Naive thymus-derived CD4-positive, alpha-beta T cell (primary cell): Measurements from ENCODE around the gene RPTOR. TPM values are rescaled to one million over a fixed set of nuclear protein-coding genes. Genes with fewer than 3 reads are reported as not detected.

Source experiments
- ATAC-seq: fragments of 150-1000 bp; cut with Tn5 transposase; 2 replicates; pipeline ENCODE4 v1.10.0; 2021; ENCODE audit warnings: mild to moderate bottlenecking, moderate library complexity
- CTCF ChIA-PET: fragments of 350-600 bp; sonication (Branson Sonifier 250); formaldehyde crosslinking; loops from one replicate; lab custom pipeline; 2021; ENCODE audit warnings: antibody characterized with exemption; lab: Charles Lee
- POLR2A ChIA-PET: fragments of 350-600 bp; sonication (Branson Sonifier 250); formaldehyde crosslinking; loops from one replicate; lab custom pipeline; 2021; ENCODE audit warnings: antibody characterized with exemption, inconsistent platforms; lab: Charles Lee
- DNase-seq, 9 donors: peaks; one replicate each; pipeline versions ENCODE4 v3.0.0 to v3.0.0-alpha.2; 2020 to 2022; ENCODE audit warnings: mixed read lengths in 1 of 9
- H3K27ac ChIP-seq: one replicate; pipeline ENCODE4 v1.7.0; 2013; ENCODE audit warnings: mild to moderate bottlenecking, low read depth, low read length, moderate library complexity
- H3K27me3 ChIP-seq, 2 donors: one replicate each; pipeline ENCODE4 v1.7.0; 2013; ENCODE audit warnings: low read length in 2 of 2, mild to moderate bottlenecking in 2 of 2, moderate library complexity in 2 of 2; ENCODE audit not compliant: control insufficient read depth in 2 of 2, insufficient read depth in 2 of 2
- H3K36me3 ChIP-seq, 3 experiments: 1 replicate in 2 of 3; 2 replicates in 1 of 3; pipeline ENCODE4 v1.7.0; 2013; ENCODE audit warnings: low read length in 3 of 3, mild to moderate bottlenecking in 3 of 3, moderate library complexity in 1 of 3; ENCODE audit not compliant: insufficient read depth in 3 of 3, control insufficient read depth in 2 of 3
- H3K4me1 ChIP-seq, 2 donors: one replicate each; pipeline ENCODE4 v1.7.0; 2013; ENCODE audit warnings: low read length in 2 of 2, mild to moderate bottlenecking in 2 of 2, moderate library complexity in 1 of 2; ENCODE audit not compliant: control insufficient read depth in 2 of 2, insufficient read depth in 2 of 2
- H3K4me3 ChIP-seq: 2 replicates; pipeline ENCODE4 v1.7.0; 2013; ENCODE audit warnings: mild to moderate bottlenecking, low read length
- H3K9me3 ChIP-seq, 3 experiments: 1 replicate in 2 of 3; 2 replicates in 1 of 3; pipeline ENCODE4 v1.7.0; 2013; ENCODE audit warnings: low read length in 3 of 3; ENCODE audit not compliant: control insufficient read depth in 2 of 3
- H3K27ac Mint-ChIP-seq, 9 donors: one replicate each; pipeline ENCODE4 v1.8.0; 2020 to 2022; ENCODE audit warnings: mixed read lengths in 9 of 9, mild to moderate bottlenecking in 8 of 9, moderate library complexity in 5 of 9, inconsistent platforms in 2 of 9
- H3K27me3 Mint-ChIP-seq, 5 donors: one replicate each; pipeline ENCODE4 v1.8.0; 2021 to 2022; ENCODE audit warnings: mixed read lengths in 5 of 5, mild to moderate bottlenecking in 1 of 5
- H3K36me3 Mint-ChIP-seq, 5 donors: one replicate each; pipeline ENCODE4 v1.8.0; 2020 to 2022; ENCODE audit warnings: mixed read lengths in 5 of 5, mild to moderate bottlenecking in 3 of 5, inconsistent platforms in 1 of 5
- H3K4me1 Mint-ChIP-seq, 7 donors: one replicate each; pipeline ENCODE4 v1.8.0; 2020 to 2022; ENCODE audit warnings: mixed read lengths in 7 of 7, mild to moderate bottlenecking in 3 of 7, inconsistent platforms in 1 of 7
- H3K4me3 Mint-ChIP-seq, 10 donors: one replicate each; pipeline ENCODE4 v1.8.0; 2020 to 2022; ENCODE audit warnings: mild to moderate bottlenecking in 10 of 10, mixed read lengths in 10 of 10, moderate library complexity in 6 of 10, inconsistent platforms in 2 of 10
- H3K9me3 Mint-ChIP-seq, 11 donors: one replicate each; pipeline ENCODE4 v1.8.0; 2020 to 2022; ENCODE audit warnings: mixed read lengths in 11 of 11, mild to moderate bottlenecking in 4 of 11, inconsistent platforms in 1 of 11, moderate library complexity in 1 of 11
- intact Hi-C, 2 donors: fragments of 100-400 bp; cut with micrococcal nuclease; formaldehyde crosslinking; loops; one replicate each; pipeline ENCODE4 v1.15.1; 2023
- polyA plus RNA-seq, 2 donors: library from polyadenylated mRNA; unstranded; fragments of 300-500 nt; fragmentation: Illumina TruSeq; gene quantifications; one replicate each; pipeline ENCODE4 v1.2.3, GENCODE V29; 2021
- total RNA-seq, 6 experiments: library from RNA in 5 of 6; stranded (reverse) in 5 of 6; gene quantifications; 1 replicate in 5 of 6; 2 replicates in 1 of 6; pipeline ENCODE4 v1.2.3 and lab custom pipeline; 2021 to 2026

Gene RPTOR
- total and polyA plus RNA-seq, 7 experiments from 2014 or later, result 10.9 to 89.8 (median 59.9) TPM

DNA sequence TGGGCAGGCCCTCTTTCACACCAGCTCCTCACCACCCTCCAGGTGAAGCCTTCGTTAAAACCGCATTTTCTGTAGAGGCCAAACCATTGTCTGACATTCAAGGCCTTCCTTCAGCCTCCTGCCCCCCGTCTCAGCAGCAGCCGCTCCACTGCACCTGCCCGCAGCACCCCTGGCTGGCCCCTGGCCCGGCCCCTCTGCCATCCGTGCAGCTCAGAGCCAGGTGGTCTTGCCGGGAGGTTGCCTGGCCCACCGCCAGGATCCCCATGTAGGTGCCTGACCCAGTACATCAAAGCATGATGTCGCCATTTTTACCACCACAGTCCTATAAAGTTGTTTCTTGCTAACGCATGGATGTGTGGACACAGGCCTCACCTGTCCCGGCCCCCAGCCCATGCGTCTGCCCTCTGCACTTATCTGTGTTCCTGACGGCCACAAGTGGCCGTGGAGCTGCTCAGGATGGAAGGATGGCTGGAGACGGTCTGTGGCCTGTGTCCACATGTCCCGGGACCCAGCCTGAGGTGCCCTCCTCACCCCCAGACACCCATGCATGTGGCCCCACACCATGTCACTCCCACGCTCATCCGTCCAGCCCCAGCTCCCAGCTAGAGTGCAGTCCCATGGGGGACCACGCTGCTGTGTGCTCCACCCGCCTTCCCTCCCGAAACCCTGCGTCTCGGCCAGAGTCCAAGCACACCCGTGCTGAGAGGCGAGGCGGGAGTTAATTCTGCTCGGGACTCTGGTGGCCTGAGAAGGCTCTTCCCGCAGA lies 357.7 kb downstream of the RPTOR start:
- CTCF ChIA-PET, result no interaction called here
- H3K9me3 ChIP-seq, result no peaks in the 10 kb centered on the region
- Mint-ChIP-seq H3K4me3 (no peak overlapping the region), H3K9me3 (no peaks in the 10 kb centered on the region), H3K27ac (peak overlapping the region in 2 of 9 donors; percentile 62 to 85), H3K36me3 (peaks cover 0 to 42% (median 7%) of the 10 kb centered on the region in 5 donors), H3K27me3 (no peaks in the 10 kb centered on the region), H3K4me1 (peaks cover 5 to 38% (median 10%) of the 10 kb centered on the region in 7 donors)
- DNase-seq (no peak), ATAC-seq (no peak)
- intact Hi-C loops, result no loop called here
- H3K36me3 ChIP-seq, result peaks cover 0 to 67% (median 7%) of the 10 kb centered on the region in 3 experiments
- no peak overlapping the region for H3K4me3 ChIP-seq
- no peak overlapping the region for H3K27ac ChIP-seq
- peaks cover 4 to 6% of the 10 kb centered on the region in 2 donors for H3K4me1 ChIP-seq
- POLR2A ChIA-PET, result no interaction called here
- no peaks in the 10 kb centered on the region for H3K27me3 ChIP-seq

DNA sequence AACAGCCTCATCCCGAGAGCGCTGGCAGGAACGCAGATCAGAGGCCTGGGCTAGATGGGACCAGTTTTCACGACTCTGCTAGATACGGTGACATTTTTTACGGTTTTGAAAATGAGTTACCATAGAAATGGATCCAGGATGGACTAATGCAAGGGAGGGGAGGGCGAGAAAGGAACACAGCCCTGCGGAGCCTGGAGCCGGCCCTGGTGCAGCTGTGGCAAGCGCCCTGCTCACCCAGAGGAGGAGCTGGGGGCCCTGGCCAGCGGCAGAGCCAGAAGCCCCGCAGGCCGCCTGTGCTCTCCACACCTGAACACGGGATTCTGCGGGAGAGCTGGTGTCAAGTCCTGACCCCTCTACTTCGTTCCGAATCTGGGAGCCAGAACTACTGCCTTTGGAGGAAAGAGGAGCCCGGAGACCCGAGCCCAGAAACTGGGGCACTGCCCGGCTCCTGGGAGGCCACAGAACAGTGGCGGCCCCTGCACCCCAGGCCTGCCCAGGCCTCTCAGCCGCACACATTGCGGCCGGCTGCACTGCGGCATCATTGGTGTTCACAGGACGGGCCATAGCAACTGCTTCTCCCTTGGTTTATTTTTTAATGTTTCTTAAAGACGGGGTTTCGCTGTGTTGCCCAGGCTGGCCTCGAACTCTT lies 358.4 kb downstream of the RPTOR start:
- ChIA-PET POLR2A (no interaction called here), CTCF (no interaction called here)
- Mint-ChIP-seq H3K4me3 (no peak overlapping the region), H3K36me3 (peaks cover 0 to 44% (median 10%) of the 10 kb centered on the region in 5 donors), H3K27ac (no peak overlapping the region), H3K27me3 (no peaks in the 10 kb centered on the region), H3K4me1 (peaks cover 5 to 37% (median 10%) of the 10 kb centered on the region in 7 donors), H3K9me3 (no peaks in the 10 kb centered on the region)
- H3K27me3 ChIP-seq, result no peaks in the 10 kb centered on the region
- intact Hi-C loops, result no loop called here
- DNase-seq, result no peak
- peaks cover 4 to 6% of the 10 kb centered on the region in 2 donors for H3K4me1 ChIP-seq
- peaks cover 0 to 74% (median 7%) of the 10 kb centered on the region in 3 experiments for H3K36me3 ChIP-seq
- no peak overlapping the region for H3K27ac ChIP-seq
- H3K4me3 ChIP-seq, result no peak overlapping the region
- ATAC-seq, result no peak
- no peaks in the 10 kb centered on the region for H3K9me3 ChIP-seq

DNA sequence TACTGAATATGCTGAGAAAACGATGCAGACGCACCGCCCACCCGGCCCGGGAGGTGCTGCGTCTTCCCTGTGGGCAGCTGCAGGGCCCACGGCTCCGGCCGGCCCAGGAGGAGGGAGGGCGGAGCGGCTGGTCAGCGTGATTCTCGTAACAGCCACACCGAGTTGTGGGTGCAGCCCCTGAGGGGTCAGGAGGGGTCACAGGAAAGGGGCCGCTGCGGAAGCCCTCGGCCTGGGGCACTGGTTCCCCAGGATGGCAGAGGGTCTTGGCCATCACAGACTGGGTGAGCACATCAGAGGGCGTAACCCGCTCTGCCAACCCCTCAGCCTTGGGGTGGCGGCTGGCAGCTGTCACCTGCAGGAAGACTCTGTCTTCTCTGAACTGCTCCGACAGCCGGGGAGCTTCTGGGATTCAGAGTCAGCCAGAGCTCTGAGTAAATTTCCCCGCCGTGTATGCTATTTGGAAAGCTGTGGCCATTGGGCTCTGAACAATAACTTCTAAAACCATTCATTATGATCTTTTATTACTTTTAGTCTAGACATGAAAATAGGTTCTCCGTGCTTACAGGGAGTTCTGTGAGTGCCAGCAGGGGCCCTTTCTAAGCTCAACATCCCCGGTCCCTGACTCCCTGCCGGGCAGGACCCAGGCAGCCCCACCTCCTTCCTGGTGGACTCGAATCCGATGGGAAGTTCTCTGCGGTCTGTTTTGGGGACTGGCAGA lies 359.6 kb downstream of the RPTOR start:
- POLR2A ChIA-PET, result no interaction called here
- intact Hi-C loops, result no loop called here
- Histone ChIP-seq H3K4me1 (peaks cover 0 to 6% of the 10 kb centered on the region in 2 donors), H3K27ac (no peak overlapping the region), H3K27me3 (no peaks in the 10 kb centered on the region), H3K4me3 (no peak overlapping the region), H3K36me3 (peaks cover 0 to 85% (median 7%) of the 10 kb centered on the region in 3 experiments), H3K9me3 (no peaks in the 10 kb centered on the region)
- no peak for ATAC-seq
- H3K9me3 Mint-ChIP-seq, result no peaks in the 10 kb centered on the region
- no peaks in the 10 kb centered on the region for H3K27me3 Mint-ChIP-seq
- H3K27ac Mint-ChIP-seq, result peak overlapping the region in 1 of 9 donors; percentile 62
- DNase-seq, result no peak
- peaks cover 0 to 46% (median 7%) of the 10 kb centered on the region in 5 donors for H3K36me3 Mint-ChIP-seq
- peaks cover 4 to 30% (median 9%) of the 10 kb centered on the region in 7 donors for H3K4me1 Mint-ChIP-seq
- CTCF ChIA-PET, result no interaction called here
- H3K4me3 Mint-ChIP-seq, result no peak overlapping the region

DNA sequence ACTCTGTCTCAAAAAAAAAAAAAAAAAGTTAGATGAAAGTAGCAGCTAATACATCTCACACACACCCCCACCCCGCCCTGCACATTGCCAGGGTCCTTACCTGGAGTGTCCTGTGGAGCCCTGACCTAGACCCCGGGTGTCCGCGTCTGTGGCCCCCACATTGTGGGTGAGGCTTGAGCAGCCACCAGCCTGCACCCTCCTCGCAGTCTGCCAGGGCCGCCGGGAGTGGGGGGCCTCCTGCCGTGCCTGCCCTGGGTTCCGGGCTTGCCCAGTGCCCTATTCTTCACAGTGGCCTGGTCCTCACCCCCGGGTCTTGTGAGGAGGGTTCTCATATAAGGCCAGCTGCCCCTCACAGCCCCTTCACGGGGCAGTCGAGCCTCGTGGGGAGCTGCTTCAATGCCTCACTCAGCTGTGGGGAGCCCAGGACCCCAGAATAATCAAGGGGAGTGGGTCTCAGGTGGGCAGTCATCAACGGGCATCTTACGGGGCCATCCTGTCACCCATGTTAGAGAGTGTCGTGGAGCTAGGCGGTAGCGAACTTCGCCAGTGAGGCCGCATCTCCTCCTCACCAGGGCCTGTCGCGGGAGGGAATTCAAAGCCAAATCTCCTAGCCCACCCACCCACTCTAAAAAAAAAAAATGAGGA lies 361.1 kb downstream of the RPTOR start:
- peaks cover 0 to 20% (median 5%) of the 10 kb centered on the region in 7 donors for H3K4me1 Mint-ChIP-seq
- no peak overlapping the region for H3K4me3 ChIP-seq
- DNase-seq (no peak), ATAC-seq (no peak)
- H3K27me3 ChIP-seq, result no peaks in the 10 kb centered on the region
- H3K27ac Mint-ChIP-seq, result no peak overlapping the region
- H3K9me3 ChIP-seq, result no peaks in the 10 kb centered on the region
- intact Hi-C loops, result no loop called here
- peaks cover 8 to 54% (median 21%) of the 10 kb centered on the region in 5 donors for H3K36me3 Mint-ChIP-seq
- no peaks in the 10 kb centered on the region for H3K4me1 ChIP-seq
- ChIA-PET POLR2A (no interaction called here), CTCF (interaction anchor here (0.7 kb wide), 1 partner anchor 25 kb away, joined by 4 read pairs; no protein-coding TSS in a partner anchor)
- no peak overlapping the region for H3K27ac ChIP-seq
- H3K4me3 Mint-ChIP-seq, result no peak overlapping the region
- peaks cover 0 to 94% (median 7%) of the 10 kb centered on the region in 3 experiments for H3K36me3 ChIP-seq
- H3K27me3 Mint-ChIP-seq, result no peaks in the 10 kb centered on the region
- no peaks in the 10 kb centered on the region for H3K9me3 Mint-ChIP-seq

DNA sequence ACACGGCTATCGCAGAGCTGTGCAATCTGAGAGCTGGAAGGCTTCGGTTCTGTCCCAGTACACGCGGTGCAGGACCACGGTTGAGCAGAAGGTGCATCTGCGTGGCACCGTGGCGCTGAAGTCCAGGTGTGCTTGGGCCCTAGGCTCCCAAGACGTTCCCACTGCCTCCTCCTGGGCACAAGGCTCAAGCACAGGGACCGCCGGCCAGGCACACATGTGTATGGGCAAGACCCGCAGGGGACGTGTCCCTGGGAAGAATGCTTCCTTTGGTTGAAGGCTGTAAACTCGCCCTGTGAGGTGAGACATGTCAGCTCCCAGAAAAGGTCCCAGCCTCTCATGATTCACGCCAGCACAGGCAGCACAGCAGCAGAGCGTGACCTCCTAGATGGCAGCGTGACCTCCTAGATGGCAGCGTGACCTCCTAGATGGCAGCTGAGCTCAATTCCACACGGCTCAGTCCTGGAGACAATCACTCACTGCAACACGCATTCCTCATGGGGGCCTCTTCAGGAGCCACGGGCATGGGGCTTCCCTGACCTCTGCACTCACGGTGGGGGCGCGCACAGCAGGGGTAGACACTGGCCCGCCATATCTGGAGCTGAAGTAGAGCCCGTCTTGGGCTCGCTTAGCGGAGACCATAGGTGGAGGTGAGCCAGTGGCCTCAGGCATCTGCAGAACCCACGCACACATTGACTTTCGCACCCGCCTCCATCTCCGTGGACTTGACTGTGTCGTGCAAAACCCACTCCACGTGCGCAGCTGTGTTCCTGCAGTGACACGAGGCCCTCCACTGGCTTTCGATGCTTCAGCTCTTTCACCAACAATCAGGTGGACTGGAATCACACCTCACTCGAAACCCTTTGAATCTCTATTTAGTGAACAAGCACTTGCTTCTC lies 362.0 kb downstream of the RPTOR start:
- Histone ChIP-seq H3K4me3 (no peak overlapping the region), H3K27ac (no peak overlapping the region), H3K36me3 (peaks cover 0 to 92% (median 7%) of the 10 kb centered on the region in 3 experiments), H3K9me3 (no peaks in the 10 kb centered on the region), H3K27me3 (no peaks in the 10 kb centered on the region), H3K4me1 (no peaks in the 10 kb centered on the region)
- no peak overlapping the region for H3K4me3 Mint-ChIP-seq
- POLR2A ChIA-PET, result no interaction called here
- no peaks in the 10 kb centered on the region for H3K9me3 Mint-ChIP-seq
- no peaks in the 10 kb centered on the region for H3K27me3 Mint-ChIP-seq
- DNase-seq, result no peak
- ATAC-seq, result no peak
- H3K27ac Mint-ChIP-seq, result peak overlapping the region in 1 of 9 donors; percentile 64
- peaks cover 0 to 11% (median 0%) of the 10 kb centered on the region in 7 donors for H3K4me1 Mint-ChIP-seq
- intact Hi-C loops, result no loop called here
- CTCF ChIA-PET, result no interaction called here
- H3K36me3 Mint-ChIP-seq, result peaks cover 8 to 50% (median 21%) of the 10 kb centered on the region in 5 donors
